OCI-LY1 (cell line): ENCODE measurements around the gene THOC5.

Experiments
- H2AFZ ChIP-seq: fragments of 200-600 bp; sonication (generic), shearing (Covaris generic); 2 replicates; pipeline ENCODE4 v1.6.0; 2014; ENCODE audit warnings: antibody characterized with exemption, mild to moderate bottlenecking, low read length
- H3F3A ChIP-seq: fragments of 200-600 bp; sonication (generic), shearing (Covaris generic); 2 replicates; pipeline ENCODE4 v1.6.0; 2014; ENCODE audit warnings: mild to moderate bottlenecking, antibody characterized with exemption, low read length, moderate library complexity; ENCODE audit not compliant: insufficient read depth
- H3K27ac ChIP-seq: fragments of 200-600 bp; sonication (generic); 2 replicates; pipeline ENCODE4 v1.5.1; 2014; ENCODE audit warnings: low read length, mixed run types, mild to moderate bottlenecking, low read depth; ENCODE audit not compliant: poor library complexity, severe bottlenecking
- H3K27me3 ChIP-seq: fragments of 200-600 bp; sonication (generic); 2 replicates; pipeline ENCODE4 v1.6.0; 2014; ENCODE audit warnings: antibody characterized with exemption, mild to moderate bottlenecking, low read length, moderate library complexity; ENCODE audit not compliant: insufficient read depth
- H3K36me3 ChIP-seq: fragments of 200-600 bp; sonication (generic); 2 replicates; pipeline ENCODE4 v1.6.1; 2014; ENCODE audit warnings: mild to moderate bottlenecking, antibody characterized with exemption, low read length, moderate library complexity, mixed read lengths; ENCODE audit not compliant: insufficient read depth
- H3K4me1 ChIP-seq: fragments of 200-600 bp; sonication (generic); 2 replicates; pipeline ENCODE4 v1.5.1; 2014; ENCODE audit warnings: mild to moderate bottlenecking, low read length, moderate library complexity; ENCODE audit not compliant: insufficient read depth, severe bottlenecking
- H3K4me2 ChIP-seq: fragments of 200-600 bp; sonication (generic), shearing (Covaris generic); 2 replicates; pipeline ENCODE4 v1.6.1; 2014; ENCODE audit warnings: low read length
- H3K4me3 ChIP-seq: fragments of 200-600 bp; sonication (generic); 2 replicates; pipeline ENCODE4 v1.5.1; 2014; ENCODE audit warnings: low read length, low read depth, mild to moderate bottlenecking, mixed read lengths; ENCODE audit not compliant: poor library complexity, severe bottlenecking
- H3K79me2 ChIP-seq: fragments of 200-600 bp; shearing (Covaris generic); 2 replicates; pipeline ENCODE4 v1.6.1; 2016; ENCODE audit warnings: mixed run types, low read length, mixed read lengths; ENCODE audit not compliant: insufficient read depth
- H3K9ac ChIP-seq: fragments of 200-600 bp; sonication (generic), shearing (Covaris generic); 2 replicates; pipeline ENCODE4 v1.6.1; 2014; ENCODE audit warnings: mild to moderate bottlenecking, low read length, mixed read lengths
- H3K9me2 ChIP-seq: fragments of 200-600 bp; sonication (generic), shearing (Covaris generic); 2 replicates; pipeline ENCODE4 v1.6.1; 2014; ENCODE audit warnings: low read depth, mild to moderate bottlenecking, low read length, mixed read lengths
- H3K9me3 ChIP-seq: fragments of 200-600 bp; shearing (Covaris generic); 2 replicates; pipeline ENCODE4 v1.6.1; 2014; ENCODE audit warnings: low read length, mixed read lengths
- H4K20me1 ChIP-seq: fragments of 200-600 bp; sonication (generic), shearing (Covaris generic); 2 replicates; pipeline ENCODE4 v1.6.0; 2016; ENCODE audit warnings: mild to moderate bottlenecking, low read length; ENCODE audit not compliant: insufficient read depth
- EZH2 ChIP-seq: fragments of 200-600 bp; sonication (generic), shearing (Covaris generic); IDR thresholded peaks from 2 replicates; pipeline ENCODE4 v1.8.0; 2017; ENCODE audit warnings: borderline replicate concordance, mixed run types, mild to moderate bottlenecking, antibody characterized with exemption, low read length, moderate library complexity, mixed read lengths
- TF ChIP-seq, protein P1 (sequence below): fragments of 200-600 bp; sonication (generic), shearing (Covaris generic); IDR thresholded peaks from 2 replicates; pipeline ENCODE4 v1.5.1; 2017; ENCODE audit warnings: mild to moderate bottlenecking, antibody characterized with exemption, low read length, moderate library complexity, mixed read lengths

THOC5 gene

DNA sequence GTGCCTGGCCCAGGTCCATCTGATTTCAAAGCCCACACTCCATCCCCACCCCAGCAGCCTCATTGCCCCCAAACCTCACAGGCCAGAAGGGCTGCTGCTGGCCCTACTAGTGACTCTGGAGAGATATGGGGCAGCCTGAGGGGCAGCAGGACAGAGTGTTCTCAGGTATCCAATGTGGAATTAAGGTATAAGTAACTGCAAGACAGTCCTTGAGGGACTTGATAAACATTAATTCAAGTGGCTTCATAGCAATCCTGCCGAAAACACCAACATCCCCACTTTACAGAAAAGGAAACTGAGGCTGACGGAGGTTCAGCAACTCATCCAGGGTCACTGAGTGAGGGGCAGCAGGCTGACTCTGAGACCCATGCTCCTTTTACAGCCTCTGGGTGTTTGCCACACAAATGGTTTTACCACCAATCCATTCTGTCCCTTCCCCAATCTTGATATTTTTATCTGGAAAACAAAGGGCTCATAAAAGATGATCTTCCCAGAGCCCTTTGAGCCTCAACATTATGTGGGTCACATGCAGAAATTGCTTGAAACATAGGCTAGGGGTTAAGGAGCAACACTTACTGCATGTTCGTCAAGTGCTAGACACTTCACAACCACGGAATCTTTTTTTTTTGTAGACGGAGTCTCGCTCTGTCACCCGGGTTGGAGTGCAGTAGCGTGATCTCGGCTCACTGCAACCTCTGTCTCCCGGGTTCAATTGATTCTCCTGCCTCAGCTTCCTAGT is 25.1 kb upstream of the THOC5 start:
- H3K4me1 ChIP-seq = peaks cover 16% of the 10 kb centered on the region
- no peak overlapping the region for H3K27ac ChIP-seq
- no peak overlapping the region for H3K4me2 ChIP-seq

GRCh38 chr22:29574762-29575450 is 21.3 kb upstream of the THOC5 start:
- no peak overlapping the region for H3K27ac ChIP-seq
- peaks cover 7% of the 10 kb centered on the region; the same call in 1 of the 2 replicates for H3K36me3 ChIP-seq
- no peaks in the 10 kb centered on the region for H4K20me1 ChIP-seq
- no peaks in the 10 kb centered on the region for H3K79me2 ChIP-seq
- no peak overlapping the region for H3K9ac ChIP-seq
- H3K4me2 ChIP-seq = no peak overlapping the region
- H3K4me3 ChIP-seq = no peak overlapping the region
- no peaks in the 10 kb centered on the region for H3K9me2 ChIP-seq
- H3F3A ChIP-seq = no peaks in the 10 kb centered on the region
- no peaks in the 10 kb centered on the region for H3K27me3 ChIP-seq
- peaks cover 4% of the 10 kb centered on the region for H3K4me1 ChIP-seq
- TF ChIP-seq, protein P1, sequence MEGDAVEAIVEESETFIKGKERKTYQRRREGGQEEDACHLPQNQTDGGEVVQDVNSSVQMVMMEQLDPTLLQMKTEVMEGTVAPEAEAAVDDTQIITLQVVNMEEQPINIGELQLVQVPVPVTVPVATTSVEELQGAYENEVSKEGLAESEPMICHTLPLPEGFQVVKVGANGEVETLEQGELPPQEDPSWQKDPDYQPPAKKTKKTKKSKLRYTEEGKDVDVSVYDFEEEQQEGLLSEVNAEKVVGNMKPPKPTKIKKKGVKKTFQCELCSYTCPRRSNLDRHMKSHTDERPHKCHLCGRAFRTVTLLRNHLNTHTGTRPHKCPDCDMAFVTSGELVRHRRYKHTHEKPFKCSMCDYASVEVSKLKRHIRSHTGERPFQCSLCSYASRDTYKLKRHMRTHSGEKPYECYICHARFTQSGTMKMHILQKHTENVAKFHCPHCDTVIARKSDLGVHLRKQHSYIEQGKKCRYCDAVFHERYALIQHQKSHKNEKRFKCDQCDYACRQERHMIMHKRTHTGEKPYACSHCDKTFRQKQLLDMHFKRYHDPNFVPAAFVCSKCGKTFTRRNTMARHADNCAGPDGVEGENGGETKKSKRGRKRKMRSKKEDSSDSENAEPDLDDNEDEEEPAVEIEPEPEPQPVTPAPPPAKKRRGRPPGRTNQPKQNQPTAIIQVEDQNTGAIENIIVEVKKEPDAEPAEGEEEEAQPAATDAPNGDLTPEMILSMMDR = no peak
- no peaks in the 10 kb centered on the region for H3K9me3 ChIP-seq
- H2AFZ ChIP-seq = no peak overlapping the region

More for the DNA sequence above, 25.1 kb upstream of the THOC5 start:
- H4K20me1 ChIP-seq = no peaks in the 10 kb centered on the region
- H3K27me3 ChIP-seq = no peaks in the 10 kb centered on the region
- no peak overlapping the region for H3K4me3 ChIP-seq
- TF ChIP-seq EZH2 = no peak
- TF ChIP-seq, protein P1 = no peak
- H3K79me2 ChIP-seq = no peaks in the 10 kb centered on the region
- no peaks in the 10 kb centered on the region for H3K9me3 ChIP-seq
- H3K9ac ChIP-seq = no peak overlapping the region
- no peak overlapping the region for H2AFZ ChIP-seq
- H3K9me2 ChIP-seq = no peaks in the 10 kb centered on the region
- peaks cover 7% of the 10 kb centered on the region; the same call in 1 of the 2 replicates for H3K36me3 ChIP-seq
- no peaks in the 10 kb centered on the region for H3F3A ChIP-seq

DNA sequence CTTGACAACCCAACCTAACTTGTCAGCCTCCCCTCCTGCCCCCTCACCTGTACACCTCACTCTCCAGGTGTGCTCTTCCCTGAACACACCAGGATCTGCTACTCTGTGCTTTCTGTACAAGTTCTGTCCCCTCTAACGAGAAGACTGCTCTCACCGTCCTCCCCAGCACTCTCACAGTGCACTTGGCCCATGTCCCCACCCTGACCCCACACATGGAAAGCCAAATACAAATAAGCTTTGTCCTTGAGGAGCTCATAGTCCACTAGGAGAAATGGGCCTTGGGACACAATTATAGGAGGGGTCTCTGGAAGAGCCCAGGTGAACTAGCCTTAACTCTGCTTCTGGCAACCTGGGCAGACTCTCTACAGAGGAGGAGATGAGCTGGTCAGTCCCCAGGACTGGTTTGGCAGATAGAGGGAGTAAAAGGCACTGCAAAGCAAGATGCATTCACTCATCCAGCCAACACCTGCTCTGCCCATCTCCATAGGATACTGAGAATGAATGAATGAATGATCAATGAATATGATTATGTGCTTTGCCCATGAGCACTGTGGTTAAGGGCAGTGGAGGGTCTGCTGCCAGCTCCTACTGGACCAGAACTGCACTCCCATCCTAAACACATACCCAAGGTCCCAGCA is 17.5 kb upstream of the THOC5 start:
- Histone ChIP-seq H3K27me3 (no peaks in the 10 kb centered on the region), H3K9me2 (no peaks in the 10 kb centered on the region), H3K9ac (no peak overlapping the region), H3K27ac (no peak overlapping the region), H3K4me1 (no peaks in the 10 kb centered on the region), H3F3A (no peaks in the 10 kb centered on the region), H3K4me2 (no peak overlapping the region), H2AFZ (no peak overlapping the region), H3K9me3 (no peaks in the 10 kb centered on the region), H3K79me2 (no peaks in the 10 kb centered on the region), H4K20me1 (no peaks in the 10 kb centered on the region), H3K36me3 (peaks cover 17% of the 10 kb centered on the region), H3K4me3 (no peak overlapping the region)
- TF ChIP-seq, protein P1 = no peak
